ENCODE data around the gene NPHS2.
"Not testable (repeated sequence)": the region's sequence is repeated elsewhere in the genome, so short reads cannot be mapped to it uniquely, and the experiment has no call there.

The NPHS2 gene

DNA sequence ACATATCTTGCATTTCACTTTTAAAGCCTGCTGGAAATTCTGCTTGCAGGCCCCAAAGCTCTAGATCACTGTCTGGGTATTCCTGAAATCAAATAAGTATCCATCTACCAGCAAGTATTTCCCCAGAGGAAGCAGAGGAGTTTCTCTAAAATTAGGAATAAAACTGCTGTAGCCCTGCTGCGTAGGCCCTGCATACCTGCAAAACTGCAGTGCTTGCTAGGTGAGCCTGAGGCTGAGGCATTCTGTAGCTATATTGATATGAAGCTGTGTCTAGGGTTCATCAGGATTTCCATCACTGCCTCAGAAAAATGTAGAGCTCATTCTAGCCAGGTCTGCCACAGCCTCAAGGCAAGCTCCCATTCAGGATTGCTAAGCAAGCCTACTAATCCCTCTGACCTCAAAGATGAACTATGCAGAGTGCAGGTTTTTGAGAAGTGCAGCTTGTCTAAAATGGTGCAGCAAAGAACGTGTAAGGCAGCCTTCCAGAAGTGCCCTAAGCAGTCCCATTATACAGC is 28.7 kb downstream of the NPHS2 start:
- no peak for DNase-seq (ENCODE audit: low spot score)
- no peak overlapping the region for H3K27ac ChIP-seq
- TF ChIP-seq, protein P1, sequence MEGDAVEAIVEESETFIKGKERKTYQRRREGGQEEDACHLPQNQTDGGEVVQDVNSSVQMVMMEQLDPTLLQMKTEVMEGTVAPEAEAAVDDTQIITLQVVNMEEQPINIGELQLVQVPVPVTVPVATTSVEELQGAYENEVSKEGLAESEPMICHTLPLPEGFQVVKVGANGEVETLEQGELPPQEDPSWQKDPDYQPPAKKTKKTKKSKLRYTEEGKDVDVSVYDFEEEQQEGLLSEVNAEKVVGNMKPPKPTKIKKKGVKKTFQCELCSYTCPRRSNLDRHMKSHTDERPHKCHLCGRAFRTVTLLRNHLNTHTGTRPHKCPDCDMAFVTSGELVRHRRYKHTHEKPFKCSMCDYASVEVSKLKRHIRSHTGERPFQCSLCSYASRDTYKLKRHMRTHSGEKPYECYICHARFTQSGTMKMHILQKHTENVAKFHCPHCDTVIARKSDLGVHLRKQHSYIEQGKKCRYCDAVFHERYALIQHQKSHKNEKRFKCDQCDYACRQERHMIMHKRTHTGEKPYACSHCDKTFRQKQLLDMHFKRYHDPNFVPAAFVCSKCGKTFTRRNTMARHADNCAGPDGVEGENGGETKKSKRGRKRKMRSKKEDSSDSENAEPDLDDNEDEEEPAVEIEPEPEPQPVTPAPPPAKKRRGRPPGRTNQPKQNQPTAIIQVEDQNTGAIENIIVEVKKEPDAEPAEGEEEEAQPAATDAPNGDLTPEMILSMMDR (IDR thresholded peaks at IDR 0.05), result no peak
- H3K4me3 ChIP-seq, result no peak overlapping the region

DNA sequence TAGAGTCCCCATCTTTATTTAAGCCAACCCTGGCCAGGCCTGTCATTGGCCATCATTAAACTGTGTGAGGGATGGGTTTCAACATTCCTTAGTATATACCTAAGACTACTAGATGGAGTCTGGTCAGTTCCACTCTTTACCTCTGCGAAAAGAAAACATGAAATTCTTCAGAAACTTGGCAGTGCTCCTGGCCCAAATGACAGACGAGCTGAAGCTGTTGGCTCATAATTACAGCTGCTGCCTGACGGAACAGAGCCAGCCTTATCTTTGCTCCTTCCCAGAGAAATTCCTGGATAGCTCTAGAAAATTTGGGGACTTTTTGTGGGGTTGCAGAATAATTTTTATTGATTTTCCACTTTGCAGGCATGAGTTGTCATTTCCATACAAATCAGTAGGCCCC is 30.4 kb downstream of the NPHS2 start:
- DNase-seq (ENCODE audit: low spot score), result no peak
- Histone ChIP-seq H3K4me3 (no peak overlapping the region), H3K27ac (no peak overlapping the region)
- TF ChIP-seq, protein P1 (IDR thresholded peaks at IDR 0.05), result no peak

DNA sequence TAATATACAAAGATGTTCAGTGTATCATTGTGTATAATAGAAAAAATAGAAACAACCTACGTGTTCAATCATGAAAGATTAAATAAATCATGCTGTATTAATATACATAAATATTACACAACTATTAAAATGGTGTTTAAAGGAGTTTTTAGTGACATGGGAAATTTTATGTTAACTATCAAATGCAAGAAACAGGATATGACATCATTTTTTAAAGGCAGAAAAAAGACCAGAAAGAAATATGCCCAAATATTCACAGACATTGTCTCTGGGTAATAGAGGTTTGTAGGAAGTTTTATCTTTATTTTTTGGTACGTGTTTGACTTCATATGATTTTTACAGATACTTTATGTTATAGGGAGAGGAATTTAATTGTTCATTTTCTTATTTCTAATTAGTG is 34.0 kb downstream of the NPHS2 start:
- Histone ChIP-seq H3K27ac (no peak overlapping the region), H3K4me3 (no peak overlapping the region)
- TF ChIP-seq, protein P1 (IDR thresholded peaks at IDR 0.05), result no peak
- no peak for DNase-seq (ENCODE audit: low spot score)

DNA sequence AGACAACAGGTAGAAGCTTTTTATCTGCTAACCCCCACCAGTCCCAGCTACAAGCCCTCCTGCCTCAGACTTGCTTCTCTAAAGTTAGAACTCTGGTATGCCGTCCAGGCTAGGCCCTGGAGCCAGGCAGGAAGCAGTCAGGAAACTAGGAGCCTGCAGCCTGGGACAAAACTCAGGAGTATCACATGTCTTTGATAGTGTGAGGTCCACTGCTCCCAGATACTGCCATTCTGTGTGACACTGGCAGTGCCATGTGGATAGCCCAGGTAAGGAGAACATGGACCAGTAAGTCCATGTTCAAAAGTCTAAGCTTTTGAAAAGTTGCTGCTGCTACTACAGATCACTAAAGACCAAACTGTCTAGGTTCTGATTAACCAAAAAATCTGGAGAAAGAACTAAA is 45.4 kb downstream of the NPHS2 start:
- TF ChIP-seq, protein P1 (IDR thresholded peaks at IDR 0.05), result no peak
- H3K4me3 ChIP-seq, result no peak overlapping the region
- DNase-seq (ENCODE audit: low spot score), result no peak
- H3K27ac ChIP-seq, result no peak overlapping the region

DNA sequence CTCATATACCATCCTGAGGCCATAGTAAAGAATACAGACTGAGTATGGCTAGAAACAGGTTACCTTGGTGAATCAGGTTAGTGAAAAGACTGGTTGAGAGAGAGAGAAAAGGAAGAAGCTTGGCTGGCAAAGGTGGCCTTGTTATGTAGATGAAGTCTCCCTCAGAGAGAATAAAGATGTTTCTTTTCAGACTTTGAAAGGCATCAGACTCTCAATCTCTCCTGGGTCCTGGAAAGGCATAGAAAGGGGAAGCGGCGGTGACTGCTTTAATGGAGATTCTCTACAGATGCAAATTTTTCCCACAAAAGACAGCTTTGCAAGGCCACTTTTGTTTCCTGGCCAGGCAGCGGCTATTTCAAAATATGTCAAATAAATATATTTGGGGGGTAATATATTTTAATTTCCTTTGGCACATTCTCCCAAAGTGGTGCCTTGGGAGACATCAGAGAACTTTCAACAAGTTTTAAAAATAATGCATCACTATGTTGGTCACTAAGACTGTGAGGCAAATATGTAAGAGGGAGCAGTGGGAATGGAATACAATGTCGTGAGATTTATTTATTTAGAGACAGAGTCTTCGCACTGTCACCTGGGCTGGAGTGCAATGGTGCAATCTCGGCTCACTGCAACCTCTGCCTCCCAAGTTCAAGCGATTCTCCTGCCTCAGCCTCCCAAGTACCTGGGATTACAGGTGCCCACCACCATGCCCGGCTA is 46.1 kb downstream of the NPHS2 start:
- Histone ChIP-seq H3K4me3 (no peak overlapping the region), H3K27ac (no peak overlapping the region)
- TF ChIP-seq, protein P1 (IDR thresholded peaks at IDR 0.05), result no peak
- no peak for DNase-seq (ENCODE audit: low spot score)

DNA sequence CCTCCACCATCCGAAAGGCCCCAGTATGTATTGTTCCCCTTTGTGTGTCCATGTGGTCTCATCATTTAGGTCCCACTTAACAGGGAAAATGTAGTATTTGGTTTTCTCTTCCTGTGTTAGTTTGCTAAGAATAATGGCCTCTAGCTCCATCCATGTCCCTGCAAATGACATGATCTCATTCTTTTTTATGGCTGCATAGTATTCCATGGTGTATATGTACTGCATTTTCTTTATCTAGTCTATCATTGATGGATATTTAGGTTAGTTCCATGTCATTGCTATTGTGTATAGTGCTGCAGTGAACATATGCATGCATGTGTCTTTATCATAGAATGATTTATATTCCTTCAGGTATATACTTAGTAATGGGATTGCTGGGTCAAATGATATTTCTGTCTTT is 57.2 kb downstream of the NPHS2 start:
- H3K4me3 ChIP-seq; DNase-seq (ENCODE audit: low spot score); H3K27ac ChIP-seq: not testable (repeated sequence)

DNA sequence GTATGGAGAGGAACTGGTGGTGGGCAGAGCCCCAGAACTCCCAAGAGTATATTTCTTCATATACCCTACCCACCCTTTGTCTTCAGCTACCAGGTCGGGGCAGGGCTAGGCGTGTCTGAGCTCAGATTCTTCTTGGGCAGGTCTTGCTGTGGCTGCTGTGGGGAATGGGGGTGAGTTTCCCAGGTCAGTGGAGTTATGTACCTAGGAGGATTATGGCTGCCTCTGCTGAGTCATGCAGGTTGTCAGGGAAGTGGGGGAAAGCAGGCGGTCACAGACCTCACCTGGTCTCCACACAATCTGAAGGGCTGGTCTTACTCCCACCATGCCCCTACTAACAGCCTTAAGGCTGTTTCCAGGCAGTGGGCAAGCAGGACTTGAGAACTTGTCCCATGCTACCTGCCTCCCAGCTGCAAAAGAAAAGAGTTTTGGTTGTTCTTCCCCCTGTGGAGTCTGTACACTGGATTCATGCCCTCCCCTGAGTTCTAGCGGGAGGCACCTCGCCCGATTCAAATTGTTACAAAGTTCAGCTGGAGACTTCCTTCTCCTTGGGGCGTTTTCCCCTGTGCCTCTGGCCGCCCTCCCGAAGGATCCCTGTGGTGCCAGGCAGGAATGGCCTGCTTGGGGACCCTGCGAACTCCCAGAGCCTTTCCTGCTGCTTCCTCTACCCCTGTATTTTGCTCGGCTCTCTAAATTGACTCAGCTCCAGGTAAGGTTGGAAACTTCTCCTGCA is 58.6 kb downstream of the NPHS2 start:
- no peak overlapping the region for H3K27ac ChIP-seq
- no peak overlapping the region for H3K4me3 ChIP-seq
- DNase-seq (ENCODE audit: low spot score), result no peak
- TF ChIP-seq, protein P1 (IDR thresholded peaks at IDR 0.05), result no peak
